Measurements from ENCODE around the gene ANKRD23.
"Not testable (repeated sequence)": the region's sequence is repeated elsewhere in the genome, so short reads cannot be mapped to it uniquely, and the experiment has no call there.

The ANKRD23 gene

GRCh38 chr2:96810783-96811192, 33.0 kb downstream of the ANKRD23 start:
- Histone ChIP-seq H3K27ac (no peak overlapping the region), H3K4me3 (no peak overlapping the region), H3K27me3 (no peaks in the 10 kb centered on the region), H3K36me3 (peaks cover 35% of the 10 kb centered on the region), H3K4me1 (peaks cover 31% of the 10 kb centered on the region), H3K9me3 (no peaks in the 10 kb centered on the region), H4K20me1 (no peaks in the 10 kb centered on the region), H3K4me2 (no peak overlapping the region), H3K9ac (no peak overlapping the region)
- no peak for TF ChIP-seq Cebpa-rat (IDR thresholded peaks at IDR 0.05)

DNA sequence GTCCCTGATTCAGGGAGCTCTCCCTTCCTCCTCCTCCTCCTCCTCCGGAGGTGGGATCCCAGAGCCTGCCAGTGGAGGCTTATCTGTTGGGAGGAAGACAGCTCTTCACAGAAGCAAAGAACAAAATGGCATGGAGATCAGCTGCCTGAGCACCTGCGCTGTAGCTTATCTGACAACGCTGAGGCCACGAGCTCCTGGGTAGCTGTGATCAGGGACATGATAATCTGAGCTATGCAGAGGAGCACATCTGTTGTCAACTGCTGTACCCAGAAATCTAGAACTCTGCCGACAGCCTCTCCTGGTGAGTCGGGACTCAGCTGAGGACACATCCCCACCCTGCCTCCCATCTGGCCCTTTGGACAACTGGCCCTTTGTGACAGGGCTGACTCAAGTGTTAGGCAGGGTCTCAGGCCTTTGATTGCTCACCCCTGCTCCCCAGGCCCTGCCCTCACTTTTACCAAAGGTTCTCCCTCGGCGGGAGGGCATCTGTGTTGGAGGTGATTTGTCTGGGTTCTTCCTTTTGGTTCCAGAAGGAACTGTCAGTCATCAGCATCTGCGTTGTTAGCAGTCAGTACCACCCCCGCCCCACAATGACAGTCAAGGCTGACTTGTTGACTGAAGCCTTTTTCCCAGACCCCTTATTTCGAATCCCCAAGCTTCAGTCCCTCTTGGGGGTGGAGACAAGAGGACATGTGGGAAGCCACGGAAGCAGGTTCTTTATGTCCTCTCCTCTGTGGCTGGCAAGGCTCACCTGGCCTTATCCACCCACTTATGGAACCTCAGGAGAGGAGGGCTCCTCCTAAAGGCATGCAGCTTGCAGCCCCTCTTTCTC, 33.7 kb downstream of the ANKRD23 start:
- Histone ChIP-seq H3K9me3 (no peaks in the 10 kb centered on the region), H3K9ac (no peak overlapping the region), H4K20me1 (no peaks in the 10 kb centered on the region), H3K27me3 (no peaks in the 10 kb centered on the region), H3K4me3 (no peak overlapping the region), H3K36me3 (peaks cover 35% of the 10 kb centered on the region), H3K4me2 (no peak overlapping the region), H3K4me1 (peaks cover 28% of the 10 kb centered on the region), H3K27ac (no peak overlapping the region)
- no peak for TF ChIP-seq Cebpa-rat (IDR thresholded peaks at IDR 0.05)

GRCh38 chr2:96809216-96809882, 34.5 kb downstream of the ANKRD23 start:
- H3K27me3 ChIP-seq, result no peaks in the 10 kb centered on the region
- H3K4me2 ChIP-seq, result no peak overlapping the region
- no peak overlapping the region for H3K4me3 ChIP-seq
- H3K9ac ChIP-seq, result no peak overlapping the region
- no peaks in the 10 kb centered on the region; the same call in 1 of the 2 replicates for H3K9me3 ChIP-seq
- TF ChIP-seq Cebpa-rat (IDR thresholded peaks at IDR 0.05), result no peak
- no peak overlapping the region for H3K27ac ChIP-seq
- peaks cover 25% of the 10 kb centered on the region for H3K4me1 ChIP-seq
- no peaks in the 10 kb centered on the region for H4K20me1 ChIP-seq
- H3K36me3 ChIP-seq, result peaks cover 40% of the 10 kb centered on the region

- Histone ChIP-seq H3K4me2 (no peak overlapping the region), H3K36me3 (peaks cover 46% of the 10 kb centered on the region), H4K20me1 (no peaks in the 10 kb centered on the region), H3K4me3 (no peak overlapping the region), H3K27me3 (no peaks in the 10 kb centered on the region), H3K27ac (no peak overlapping the region), H3K4me1 (peaks cover 25% of the 10 kb centered on the region), H3K9ac (no peak overlapping the region), H3K9me3 (no peaks in the 10 kb centered on the region; the same call in 1 of the 2 replicates)
- no peak for TF ChIP-seq Cebpa-rat (IDR thresholded peaks at IDR 0.05)
Measured at GRCh38 chr2:96808176-96808837, 35.5 kb downstream of the ANKRD23 start.

GRCh38 chr2:96807127-96807471, 36.7 kb downstream of the ANKRD23 start:
- H3K4me1 ChIP-seq, result peaks cover 25% of the 10 kb centered on the region
- H3K4me2 ChIP-seq, result no peak overlapping the region
- H3K36me3 ChIP-seq, result peaks cover 47% of the 10 kb centered on the region
- no peaks in the 10 kb centered on the region for H4K20me1 ChIP-seq
- H3K9ac ChIP-seq, result no peak overlapping the region
- no peaks in the 10 kb centered on the region; the same call in 1 of the 2 replicates for H3K9me3 ChIP-seq
- TF ChIP-seq Cebpa-rat (IDR thresholded peaks at IDR 0.05), result no peak
- no peak overlapping the region for H3K27ac ChIP-seq
- no peaks in the 10 kb centered on the region for H3K27me3 ChIP-seq
- H3K4me3 ChIP-seq, result no peak overlapping the region

DNA sequence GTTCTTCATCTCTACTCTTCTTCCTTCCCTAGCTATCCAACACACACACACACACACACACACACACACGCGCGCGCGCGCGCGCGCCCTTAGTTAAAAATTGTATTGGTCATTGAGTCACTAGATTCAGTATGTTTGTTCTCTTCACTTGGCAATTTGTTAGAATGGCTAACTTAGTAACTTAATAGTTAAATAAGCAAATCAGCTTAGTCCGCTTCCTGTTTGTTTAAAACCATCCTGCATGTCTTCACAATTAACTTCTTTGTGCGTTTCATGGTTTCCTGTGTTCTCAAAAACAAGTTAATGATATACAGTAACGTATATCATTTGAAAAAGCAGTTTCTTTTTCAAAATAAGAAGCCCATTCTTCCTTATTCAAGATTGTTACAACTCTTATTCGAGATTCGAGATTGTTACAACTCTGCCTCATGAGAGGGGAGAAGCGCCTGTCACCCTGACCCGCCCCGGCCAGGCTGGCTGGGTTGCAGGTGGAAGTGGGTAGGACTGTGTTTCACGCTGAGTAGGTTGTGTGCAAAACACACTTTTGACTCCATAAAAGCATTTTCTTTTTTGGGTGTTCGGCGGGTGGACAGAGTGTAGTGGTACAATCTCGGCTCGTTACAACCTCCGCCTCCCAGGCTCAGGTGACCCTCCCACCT, 37.2 kb downstream of the ANKRD23 start:
- Histone ChIP-seq H3K27me3 (no peaks in the 10 kb centered on the region), H3K4me2 (peak overlapping the region; percentile 8; the same call in 1 of the 2 replicates), H3K27ac (no peak overlapping the region), H4K20me1 (no peaks in the 10 kb centered on the region), H3K36me3 (peaks cover 50% of the 10 kb centered on the region), H3K4me3 (no peak overlapping the region), H3K9ac (no peak overlapping the region), H3K9me3 (no peaks in the 10 kb centered on the region; the same call in 1 of the 2 replicates), H3K4me1 (peaks cover 24% of the 10 kb centered on the region)
- no peak for TF ChIP-seq Cebpa-rat (IDR thresholded peaks at IDR 0.05)

- H3K36me3 ChIP-seq, result peaks cover 55% of the 10 kb centered on the region
- H3K4me2 ChIP-seq, H3K27me3 ChIP-seq, H3K4me3 ChIP-seq, H3K9me3 ChIP-seq, H4K20me1 ChIP-seq, H3K27ac ChIP-seq, H3K9ac ChIP-seq: not testable (repeated sequence)
- peaks cover 26% of the 10 kb centered on the region for H3K4me1 ChIP-seq
Measured at GRCh38 chr2:96805946-96806345, 37.9 kb downstream of the ANKRD23 start.

DNA sequence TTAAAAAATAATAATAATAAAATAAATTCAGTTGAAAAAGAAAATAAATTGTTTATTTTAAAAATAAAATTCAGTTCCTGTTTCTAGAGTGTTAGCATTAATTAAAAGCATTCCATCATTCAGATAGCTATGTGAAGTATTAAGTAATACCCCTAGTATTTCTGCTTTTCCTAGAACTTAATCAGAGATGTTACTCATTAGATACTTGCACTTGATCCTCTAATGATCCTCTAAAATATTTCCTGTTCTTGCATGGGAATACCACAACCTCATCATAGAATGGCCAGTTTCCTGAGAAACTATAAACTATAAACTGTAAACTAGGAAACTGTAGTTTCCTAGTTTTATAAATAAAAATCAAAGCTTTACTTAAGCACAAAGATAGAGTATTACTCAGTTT, 38.8 kb downstream of the ANKRD23 start:
- no peaks in the 10 kb centered on the region; the same call in 1 of the 2 replicates for H3K9me3 ChIP-seq
- no peak overlapping the region for H3K4me2 ChIP-seq
- H3K36me3 ChIP-seq, result peaks cover 50% of the 10 kb centered on the region
- no peaks in the 10 kb centered on the region for H4K20me1 ChIP-seq
- no peak overlapping the region for H3K4me3 ChIP-seq
- no peaks in the 10 kb centered on the region for H3K27me3 ChIP-seq
- H3K27ac ChIP-seq, result no peak overlapping the region
- H3K4me1 ChIP-seq, result peaks cover 36% of the 10 kb centered on the region
- TF ChIP-seq Cebpa-rat (IDR thresholded peaks at IDR 0.05), result no peak
- no peak overlapping the region for H3K9ac ChIP-seq

GRCh38 chr2:96802721-96803120, 41.1 kb downstream of the ANKRD23 start:
- no peaks in the 10 kb centered on the region for H4K20me1 ChIP-seq
- no peak overlapping the region for H3K9ac ChIP-seq
- TF ChIP-seq Cebpa-rat (IDR thresholded peaks at IDR 0.05), result no peak

More at GRCh38 chr2:96802721-96803120, 41.1 kb downstream of the ANKRD23 start:
- Histone ChIP-seq H3K27ac (no peak overlapping the region), H3K9me3 (no peaks in the 10 kb centered on the region; the same call in 1 of the 2 replicates), H3K27me3 (no peaks in the 10 kb centered on the region), H3K4me1 (peaks cover 36% of the 10 kb centered on the region), H3K36me3 (peaks cover 56% of the 10 kb centered on the region), H3K4me3 (no peak overlapping the region), H3K4me2 (no peak overlapping the region)
